HG03064 (cell line): Measurements from ENCODE around the gene VMA21.

Experiments
- ATAC-seq: cut with Tn5 transposase; IDR thresholded peaks from one replicate; pipeline ENCODE4 v1.9.1; 2021; ENCODE audit warnings: low read depth; ENCODE audit not compliant: unreplicated experiment

VMA21 gene

GRCh38 chrX:151396825-151397740 lies at the start of gene VMA21:
Gene VMA21 (plus strand): TSS chrX:151397206. CDS start chrX:151397309, 103 bp downstream.
- ATAC-seq, result peak; percentile 86

GRCh38 chrX:151359341-151359740 lies 37.7 kb upstream of the VMA21 start:
- no peak for ATAC-seq

GRCh38 chrX:151359931-151360871 lies 36.8 kb upstream of the VMA21 start:
- ATAC-seq, result no peak

GRCh38 chrX:151363316-151363715 lies 33.7 kb upstream of the VMA21 start:
- no peak for ATAC-seq

- ATAC-seq, result no peak
These were observed 31.4 kb upstream of the VMA21 start for GRCh38 chrX:151365579-151365978.

- no peak for ATAC-seq
These were observed 26.1 kb upstream of the VMA21 start for GRCh38 chrX:151370906-151371305.

GRCh38 chrX:151384807-151385206 lies 12.2 kb upstream of the VMA21 start:
- no peak for ATAC-seq

GRCh38 chrX:151386838-151387459 lies 10.1 kb upstream of the VMA21 start:
- ATAC-seq, result no peak

GRCh38 chrX:151391722-151392121 lies 5.3 kb upstream of the VMA21 start:
- ATAC-seq, result no peak

GRCh38 chrX:151393514-151393913 lies 3.5 kb upstream of the VMA21 start:
- ATAC-seq, result no peak

- ATAC-seq, result peak; percentile 28
These were observed 773 bp upstream of the VMA21 start for GRCh38 chrX:151396042-151396824.

GRCh38 chrX:151397741-151398070 lies 700 bp downstream of the VMA21 start:
- peak; percentile 1 for ATAC-seq

GRCh38 chrX:151398346-151398745 lies 1.3 kb downstream of the VMA21 start:
- no peak for ATAC-seq

GRCh38 chrX:151402719-151403390 lies 5.8 kb downstream of the VMA21 start:
- no peak for ATAC-seq

GRCh38 chrX:151416579-151416978 lies 19.6 kb downstream of the VMA21 start:
- ATAC-seq, result no peak

- ATAC-seq, result no peak
These were observed 22.8 kb downstream of the VMA21 start for GRCh38 chrX:151419782-151420181.

GRCh38 chrX:151424505-151424904 lies 27.5 kb downstream of the VMA21 start:
- ATAC-seq, result no peak

GRCh38 chrX:151448509-151448908 lies 51.5 kb downstream of the VMA21 start:
- ATAC-seq, result no peak

GRCh38 chrX:151458824-151459223 lies 61.8 kb downstream of the VMA21 start:
- no peak for ATAC-seq
